Fibroblast of lung (primary cell): ENCODE results near the gene HMOX2.

Experiments
- EZH2 ChIP-seq: IDR thresholded peaks from 2 replicates; pipeline ENCODE4 v1.5.1; 2012; ENCODE audit warnings: low read length, control low read depth, mild to moderate bottlenecking; ENCODE audit errors: missing control alignments
- TF ChIP-seq, protein P1 (sequence below), 2 donors: IDR thresholded peaks in 1 of 2; conservative IDR thresholded peaks in 1 of 2; 1 replicate in 1 of 2; 2 replicates in 1 of 2; pipeline ENCODE4 v1.5.1; 2011 to 2012; ENCODE audit warnings: low read length in 2 of 2, control low read depth in 1 of 2, inconsistent platforms in 1 of 2, low read depth in 1 of 2, mild to moderate bottlenecking in 1 of 2

DNA sequence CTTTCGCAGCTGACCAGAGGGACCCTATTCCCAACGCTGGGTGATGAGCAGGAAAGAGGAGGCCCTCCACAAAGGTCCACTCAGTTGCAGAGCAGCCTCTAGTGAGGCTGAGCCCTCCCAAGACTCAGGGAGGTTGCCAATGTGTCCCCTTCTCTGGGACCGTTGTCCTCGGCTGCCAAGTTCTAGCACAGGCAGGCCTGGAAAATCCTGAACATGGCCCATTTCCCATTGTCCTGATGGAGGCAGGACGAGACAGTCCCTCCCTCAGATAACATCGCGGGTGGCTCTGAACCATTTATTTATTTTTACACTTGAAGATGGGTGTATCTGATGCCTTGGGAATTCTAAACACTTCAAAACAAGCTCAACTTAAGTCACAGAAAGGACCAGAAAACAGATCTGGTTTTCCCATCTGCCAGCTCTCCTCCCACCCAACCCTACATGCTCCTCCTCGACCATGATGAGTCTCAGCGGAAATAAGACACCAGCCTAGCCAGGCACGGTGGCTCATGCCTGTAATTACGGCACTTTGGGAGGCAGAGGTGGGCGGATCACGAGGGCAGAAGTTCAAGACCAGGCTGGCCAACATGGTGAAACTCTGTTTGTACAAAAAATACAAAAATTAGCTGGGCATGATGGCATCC is 49.6 kb downstream of the HMOX2 start:
- TF ChIP-seq, protein P1, sequence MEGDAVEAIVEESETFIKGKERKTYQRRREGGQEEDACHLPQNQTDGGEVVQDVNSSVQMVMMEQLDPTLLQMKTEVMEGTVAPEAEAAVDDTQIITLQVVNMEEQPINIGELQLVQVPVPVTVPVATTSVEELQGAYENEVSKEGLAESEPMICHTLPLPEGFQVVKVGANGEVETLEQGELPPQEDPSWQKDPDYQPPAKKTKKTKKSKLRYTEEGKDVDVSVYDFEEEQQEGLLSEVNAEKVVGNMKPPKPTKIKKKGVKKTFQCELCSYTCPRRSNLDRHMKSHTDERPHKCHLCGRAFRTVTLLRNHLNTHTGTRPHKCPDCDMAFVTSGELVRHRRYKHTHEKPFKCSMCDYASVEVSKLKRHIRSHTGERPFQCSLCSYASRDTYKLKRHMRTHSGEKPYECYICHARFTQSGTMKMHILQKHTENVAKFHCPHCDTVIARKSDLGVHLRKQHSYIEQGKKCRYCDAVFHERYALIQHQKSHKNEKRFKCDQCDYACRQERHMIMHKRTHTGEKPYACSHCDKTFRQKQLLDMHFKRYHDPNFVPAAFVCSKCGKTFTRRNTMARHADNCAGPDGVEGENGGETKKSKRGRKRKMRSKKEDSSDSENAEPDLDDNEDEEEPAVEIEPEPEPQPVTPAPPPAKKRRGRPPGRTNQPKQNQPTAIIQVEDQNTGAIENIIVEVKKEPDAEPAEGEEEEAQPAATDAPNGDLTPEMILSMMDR (conservative IDR thresholded peaks at IDR 0.05 in 1 of 2, IDR thresholded peaks at IDR 0.05 in 1 of 2; ENCODE audit: low read depth in 1 of 2, low read length in 2 of 2): no peak
- TF ChIP-seq EZH2: no peak
